Measurements from ENCODE around the gene FARP2. TPM values are rescaled to one million over a fixed set of nuclear protein-coding genes. Genes with fewer than 3 reads are reported as not detected.

Gene FARP2
- total RNA-seq, 1 donor from 2014 or later: 65.0 TPM

DNA sequence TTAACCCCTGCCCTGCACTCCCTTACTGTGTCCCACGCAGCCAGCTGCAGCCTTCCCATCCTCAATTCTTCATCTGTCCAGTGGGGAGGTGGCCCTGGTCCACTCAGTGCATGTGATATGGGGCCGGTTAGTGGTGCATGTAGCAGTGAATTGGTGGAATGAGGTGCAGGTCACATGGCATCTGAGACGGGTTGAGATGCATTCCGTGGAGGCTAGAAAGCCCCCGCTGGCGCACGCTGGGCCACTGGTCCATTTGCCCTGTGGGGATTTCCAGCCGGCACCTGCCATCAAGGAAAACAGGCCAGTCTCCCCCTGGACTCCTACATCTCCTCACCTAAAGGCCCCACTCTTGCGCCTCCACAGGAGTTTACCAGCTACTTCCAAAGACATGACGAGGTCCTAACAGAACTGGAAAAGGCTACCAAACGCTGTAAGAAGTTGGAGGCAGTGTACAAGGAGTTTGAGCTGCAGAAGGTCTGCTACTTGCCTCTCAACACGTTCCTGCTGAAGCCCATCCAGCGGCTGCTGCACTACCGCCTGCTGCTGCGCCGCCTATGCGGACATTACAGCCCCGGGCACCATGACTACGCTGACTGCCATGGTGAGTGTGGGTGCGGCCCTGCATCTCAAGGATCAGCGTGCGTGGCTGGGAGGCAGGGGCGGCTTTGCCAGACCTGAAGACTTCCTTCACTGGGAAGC, 111.8 kb downstream of the FARP2 start:
- no peak overlapping the region for H2AFZ ChIP-seq (ENCODE audit: low read depth, low read length)
- H3K36me3 ChIP-seq (ENCODE audit: insufficient read depth, low read length): no peaks in the 10 kb centered on the region
- H3K27me3 ChIP-seq (ENCODE audit: insufficient read depth, low read length): no peaks in the 10 kb centered on the region
- Mint-ChIP-seq H3K9me3 (ENCODE audit: unreplicated experiment) (peaks cover 13% of the 10 kb centered on the region), H3K27me3 (ENCODE audit: low read depth, unreplicated experiment) (peaks cover 34% of the 10 kb centered on the region), H3K4me1 (ENCODE audit: low read depth, unreplicated experiment) (no peaks in the 10 kb centered on the region), H3K4me3 (ENCODE audit: unreplicated experiment) (no peak overlapping the region), H3K36me3 (ENCODE audit: low read depth, unreplicated experiment) (peaks cover 37% of the 10 kb centered on the region), H3K27ac (ENCODE audit: unreplicated experiment) (no peak overlapping the region)
- H3K4me1 ChIP-seq (ENCODE audit: insufficient read depth, low read length): no peaks in the 10 kb centered on the region
- no peak for DNase-seq (ENCODE audit: low read depth)
- FAIRE-seq: no peak
- no peaks in the 10 kb centered on the region for H3K79me2 ChIP-seq (ENCODE audit: insufficient read depth, low read length)
- H3K9ac ChIP-seq (ENCODE audit: low read length): no peak overlapping the region
- H3K4me2 ChIP-seq (ENCODE audit: low read length): no peak overlapping the region
- H3K4me3 ChIP-seq (ENCODE audit: insufficient read depth, low read depth, low read length): no peak overlapping the region
- H3K27ac ChIP-seq (ENCODE audit: low read depth, low read length): no peak overlapping the region
- peaks cover 8% of the 10 kb centered on the region for H4K20me1 ChIP-seq (ENCODE audit: insufficient read depth, low read length)
- TF ChIP-seq, protein P1, sequence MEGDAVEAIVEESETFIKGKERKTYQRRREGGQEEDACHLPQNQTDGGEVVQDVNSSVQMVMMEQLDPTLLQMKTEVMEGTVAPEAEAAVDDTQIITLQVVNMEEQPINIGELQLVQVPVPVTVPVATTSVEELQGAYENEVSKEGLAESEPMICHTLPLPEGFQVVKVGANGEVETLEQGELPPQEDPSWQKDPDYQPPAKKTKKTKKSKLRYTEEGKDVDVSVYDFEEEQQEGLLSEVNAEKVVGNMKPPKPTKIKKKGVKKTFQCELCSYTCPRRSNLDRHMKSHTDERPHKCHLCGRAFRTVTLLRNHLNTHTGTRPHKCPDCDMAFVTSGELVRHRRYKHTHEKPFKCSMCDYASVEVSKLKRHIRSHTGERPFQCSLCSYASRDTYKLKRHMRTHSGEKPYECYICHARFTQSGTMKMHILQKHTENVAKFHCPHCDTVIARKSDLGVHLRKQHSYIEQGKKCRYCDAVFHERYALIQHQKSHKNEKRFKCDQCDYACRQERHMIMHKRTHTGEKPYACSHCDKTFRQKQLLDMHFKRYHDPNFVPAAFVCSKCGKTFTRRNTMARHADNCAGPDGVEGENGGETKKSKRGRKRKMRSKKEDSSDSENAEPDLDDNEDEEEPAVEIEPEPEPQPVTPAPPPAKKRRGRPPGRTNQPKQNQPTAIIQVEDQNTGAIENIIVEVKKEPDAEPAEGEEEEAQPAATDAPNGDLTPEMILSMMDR (IDR thresholded peaks at IDR 0.05; ENCODE audit: insufficient read depth, low read depth, low read length): no peak
- no peak for TF ChIP-seq EZH2 (IDR thresholded peaks at IDR 0.05; ENCODE audit: insufficient read depth, low read length)
- no peaks in the 10 kb centered on the region for H3K9me3 ChIP-seq (ENCODE audit: insufficient read depth, low read depth, low read length)

DNA sequence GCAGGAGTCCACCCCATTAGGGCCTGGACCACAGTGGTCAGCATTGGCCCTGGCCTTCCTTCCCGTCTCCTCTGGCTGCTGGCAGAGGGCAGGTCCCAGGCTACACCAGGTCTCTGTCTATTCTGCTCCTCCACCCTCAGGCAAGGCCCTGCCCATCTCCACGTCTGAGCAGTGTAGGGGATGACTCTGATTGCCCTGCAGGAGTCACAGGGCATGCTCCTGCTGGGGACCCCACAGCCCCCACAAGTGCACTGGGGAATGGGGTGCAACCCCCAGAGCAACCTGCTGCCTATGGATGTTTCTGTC, 112.3 kb downstream of the FARP2 start:
- Histone ChIP-seq H3K79me2 (ENCODE audit: insufficient read depth, low read length) (no peaks in the 10 kb centered on the region), H3K4me2 (ENCODE audit: low read length) (no peak overlapping the region), H3K27me3 (ENCODE audit: insufficient read depth, low read length) (no peaks in the 10 kb centered on the region), H3K4me3 (ENCODE audit: insufficient read depth, low read depth, low read length) (no peak overlapping the region), H3K36me3 (ENCODE audit: insufficient read depth, low read length) (no peaks in the 10 kb centered on the region), H3K9ac (ENCODE audit: low read length) (no peak overlapping the region), H3K4me1 (ENCODE audit: insufficient read depth, low read length) (no peaks in the 10 kb centered on the region), H4K20me1 (ENCODE audit: insufficient read depth, low read length) (peaks cover 9% of the 10 kb centered on the region), H2AFZ (ENCODE audit: low read depth, low read length) (no peak overlapping the region), H3K9me3 (ENCODE audit: insufficient read depth, low read depth, low read length) (no peaks in the 10 kb centered on the region), H3K27ac (ENCODE audit: low read depth, low read length) (no peak overlapping the region)
- Mint-ChIP-seq H3K27ac (ENCODE audit: unreplicated experiment) (no peak overlapping the region), H3K36me3 (ENCODE audit: low read depth, unreplicated experiment) (peaks cover 40% of the 10 kb centered on the region), H3K4me1 (ENCODE audit: low read depth, unreplicated experiment) (no peaks in the 10 kb centered on the region), H3K4me3 (ENCODE audit: unreplicated experiment) (no peak overlapping the region), H3K27me3 (ENCODE audit: low read depth, unreplicated experiment) (peaks cover 39% of the 10 kb centered on the region), H3K9me3 (ENCODE audit: unreplicated experiment) (peaks cover 14% of the 10 kb centered on the region)
- no peak for TF ChIP-seq EZH2 (IDR thresholded peaks at IDR 0.05; ENCODE audit: insufficient read depth, low read length)
- TF ChIP-seq, protein P1 (IDR thresholded peaks at IDR 0.05; ENCODE audit: insufficient read depth, low read depth, low read length): no peak
- no peak for FAIRE-seq
- no peak for DNase-seq (ENCODE audit: low read depth)

DNA sequence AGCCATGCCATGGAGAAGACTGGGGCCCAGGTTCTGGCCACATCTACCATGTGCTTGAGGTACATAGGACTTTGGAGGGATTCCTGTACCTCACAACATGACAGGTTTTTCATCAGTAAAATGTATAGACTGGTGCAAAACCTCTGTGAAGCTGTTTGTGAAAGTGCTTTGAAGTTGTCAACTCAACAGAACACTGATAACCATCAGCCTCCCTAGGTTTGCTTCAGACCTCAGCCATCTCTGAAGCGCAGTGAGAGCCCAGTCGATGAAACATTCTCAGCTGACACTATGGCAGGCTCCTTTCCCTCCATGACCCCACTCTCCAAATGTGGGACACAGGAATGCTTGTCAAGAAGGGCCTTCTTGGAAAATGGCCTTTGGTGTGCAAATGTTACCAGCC, 113.7 kb downstream of the FARP2 start:
- H3K27ac Mint-ChIP-seq (ENCODE audit: unreplicated experiment): no peak overlapping the region
- H3K27me3 ChIP-seq (ENCODE audit: insufficient read depth, low read length): no peaks in the 10 kb centered on the region
- H3K4me1 Mint-ChIP-seq (ENCODE audit: low read depth, unreplicated experiment): no peaks in the 10 kb centered on the region
- no peak overlapping the region for H3K4me2 ChIP-seq (ENCODE audit: low read length)
- H3K36me3 Mint-ChIP-seq (ENCODE audit: low read depth, unreplicated experiment): peaks cover 40% of the 10 kb centered on the region
- no peak overlapping the region for H3K9ac ChIP-seq (ENCODE audit: low read length)
- H3K27ac ChIP-seq (ENCODE audit: low read depth, low read length): no peak overlapping the region
- no peak overlapping the region for H3K4me3 ChIP-seq (ENCODE audit: insufficient read depth, low read depth, low read length)
- FAIRE-seq (no peak), DNase-seq (ENCODE audit: low read depth) (no peak)
- H3K4me1 ChIP-seq (ENCODE audit: insufficient read depth, low read length): no peaks in the 10 kb centered on the region
- H3K4me3 Mint-ChIP-seq (ENCODE audit: unreplicated experiment): no peak overlapping the region
- peaks cover 14% of the 10 kb centered on the region for H3K9me3 Mint-ChIP-seq (ENCODE audit: unreplicated experiment)
- H3K36me3 ChIP-seq (ENCODE audit: insufficient read depth, low read length): no peaks in the 10 kb centered on the region
- TF ChIP-seq, protein P1 (IDR thresholded peaks at IDR 0.05; ENCODE audit: insufficient read depth, low read depth, low read length): no peak
- TF ChIP-seq EZH2 (IDR thresholded peaks at IDR 0.05; ENCODE audit: insufficient read depth, low read length): no peak
- peaks cover 9% of the 10 kb centered on the region for H4K20me1 ChIP-seq (ENCODE audit: insufficient read depth, low read length)
- H2AFZ ChIP-seq (ENCODE audit: low read depth, low read length): no peak overlapping the region
- H3K79me2 ChIP-seq (ENCODE audit: insufficient read depth, low read length): no peaks in the 10 kb centered on the region
- no peaks in the 10 kb centered on the region for H3K9me3 ChIP-seq (ENCODE audit: insufficient read depth, low read depth, low read length)
- peaks cover 37% of the 10 kb centered on the region for H3K27me3 Mint-ChIP-seq (ENCODE audit: low read depth, unreplicated experiment)

Measured in astrocyte (in vitro differentiated cells and primary cell).